ENCODE data around the gene ATL2. TPM values are rescaled to one million over a fixed set of nuclear protein-coding genes. Genes with fewer than 3 reads are reported as not detected.
"Not testable (repeated sequence)": the region's sequence is repeated elsewhere in the genome, so short reads cannot be mapped to it uniquely, and the experiment has no call there.

ATL2 gene
- total RNA-seq, 1 donor from 2014 or later: 156 TPM

GRCh38 chr2:38415023-38415422, 38.0 kb upstream of the ATL2 start:
- peaks cover 6% of the 10 kb centered on the region for H3K9me3 ChIP-seq
- no peak overlapping the region for H3K4me3 ChIP-seq
- TF ChIP-seq POLR2A (IDR thresholded peaks at IDR 0.05): no peak
- no peak for TF ChIP-seq POLR2AphosphoS5 (IDR thresholded peaks at IDR 0.05; ENCODE audit: insufficient read depth in 1 of 2, low read depth in 1 of 2)
- H3K27me3 ChIP-seq: no peaks in the 10 kb centered on the region
- no peak overlapping the region for H3K27ac ChIP-seq
- intact Hi-C loops (cut with DNase I): no loop called here
- no peaks in the 10 kb centered on the region for H3K36me3 ChIP-seq
- peaks cover 18% of the 10 kb centered on the region for H3K4me1 ChIP-seq
- no peak for DNase-seq (ENCODE audit: extremely low spot score in 2 of 2)

GRCh38 chr2:38412235-38412871, 35.3 kb upstream of the ATL2 start:
- H3K27me3 ChIP-seq; H3K4me3 ChIP-seq; H3K27ac ChIP-seq; H3K36me3 ChIP-seq; intact Hi-C loops (cut with DNase I); DNase-seq (ENCODE audit: extremely low spot score in 2 of 2); H3K9me3 ChIP-seq: not testable (repeated sequence)
- peaks cover 18% of the 10 kb centered on the region for H3K4me1 ChIP-seq

GRCh38 chr2:38409156-38410102, 32.4 kb upstream of the ATL2 start:
- peaks cover 6% of the 10 kb centered on the region for H3K9me3 ChIP-seq
- DNase-seq (ENCODE audit: extremely low spot score in 2 of 2): no peak
- peaks cover 34% of the 10 kb centered on the region for H3K4me1 ChIP-seq
- no peak overlapping the region for H3K27ac ChIP-seq
- H3K27me3 ChIP-seq: no peaks in the 10 kb centered on the region
- intact Hi-C loops (cut with DNase I): no loop called here
- TF ChIP-seq POLR2AphosphoS5 (IDR thresholded peaks at IDR 0.05; ENCODE audit: insufficient read depth in 1 of 2, low read depth in 1 of 2) (peak in 1 of 2 donors; percentile 71), POLR2A (IDR thresholded peaks at IDR 0.05) (no peak), CTCF (IDR thresholded peaks at IDR 0.05) (no peak)
- H3K4me3 ChIP-seq: no peak overlapping the region
- no peaks in the 10 kb centered on the region for H3K36me3 ChIP-seq

GRCh38 chr2:38407111-38407682, 30.1 kb upstream of the ATL2 start:
- H3K27ac ChIP-seq: peak overlapping the region; percentile 36
- DNase-seq (ENCODE audit: extremely low spot score in 2 of 2): no peak
- no peaks in the 10 kb centered on the region for H3K27me3 ChIP-seq
- intact Hi-C loops (cut with DNase I): no loop called here
- H3K4me1 ChIP-seq: peaks cover 34% of the 10 kb centered on the region
- no peak overlapping the region for H3K4me3 ChIP-seq
- H3K36me3 ChIP-seq: no peaks in the 10 kb centered on the region
- TF ChIP-seq CTCF (IDR thresholded peaks at IDR 0.05) (no peak), POLR2AphosphoS5 (IDR thresholded peaks at IDR 0.05; ENCODE audit: insufficient read depth in 1 of 2, low read depth in 1 of 2) (peak in 1 of 2 donors; percentile 54)
- H3K9me3 ChIP-seq: no peaks in the 10 kb centered on the region

GRCh38 chr2:38406597-38407110, 29.6 kb upstream of the ATL2 start:
- H3K36me3 ChIP-seq: no peaks in the 10 kb centered on the region
- peaks cover 34% of the 10 kb centered on the region for H3K4me1 ChIP-seq
- peak overlapping the region; percentile 36 for H3K27ac ChIP-seq
- no peaks in the 10 kb centered on the region for H3K9me3 ChIP-seq
- intact Hi-C loops (cut with DNase I): no loop called here
- no peak for TF ChIP-seq CTCF (IDR thresholded peaks at IDR 0.05)
- no peak for TF ChIP-seq POLR2AphosphoS5 (IDR thresholded peaks at IDR 0.05; ENCODE audit: insufficient read depth in 1 of 2, low read depth in 1 of 2)
- no peak for TF ChIP-seq POLR2A (IDR thresholded peaks at IDR 0.05)
- no peak for DNase-seq (ENCODE audit: extremely low spot score in 2 of 2)
- H3K4me3 ChIP-seq: no peak overlapping the region
- H3K27me3 ChIP-seq: no peaks in the 10 kb centered on the region
